ENCODE results near the gene ANKRD29. TPM values are rescaled to one million over a fixed set of nuclear protein-coding genes. Genes with fewer than 3 reads are reported as not detected.
"Not testable (repeated sequence)": the region's sequence is repeated elsewhere in the genome, so short reads cannot be mapped to it uniquely, and the experiment has no call there.

Gene ANKRD29
- polyA plus RNA-seq, 4 donors = 0.96 to 2.9 (median 1.0) TPM

DNA sequence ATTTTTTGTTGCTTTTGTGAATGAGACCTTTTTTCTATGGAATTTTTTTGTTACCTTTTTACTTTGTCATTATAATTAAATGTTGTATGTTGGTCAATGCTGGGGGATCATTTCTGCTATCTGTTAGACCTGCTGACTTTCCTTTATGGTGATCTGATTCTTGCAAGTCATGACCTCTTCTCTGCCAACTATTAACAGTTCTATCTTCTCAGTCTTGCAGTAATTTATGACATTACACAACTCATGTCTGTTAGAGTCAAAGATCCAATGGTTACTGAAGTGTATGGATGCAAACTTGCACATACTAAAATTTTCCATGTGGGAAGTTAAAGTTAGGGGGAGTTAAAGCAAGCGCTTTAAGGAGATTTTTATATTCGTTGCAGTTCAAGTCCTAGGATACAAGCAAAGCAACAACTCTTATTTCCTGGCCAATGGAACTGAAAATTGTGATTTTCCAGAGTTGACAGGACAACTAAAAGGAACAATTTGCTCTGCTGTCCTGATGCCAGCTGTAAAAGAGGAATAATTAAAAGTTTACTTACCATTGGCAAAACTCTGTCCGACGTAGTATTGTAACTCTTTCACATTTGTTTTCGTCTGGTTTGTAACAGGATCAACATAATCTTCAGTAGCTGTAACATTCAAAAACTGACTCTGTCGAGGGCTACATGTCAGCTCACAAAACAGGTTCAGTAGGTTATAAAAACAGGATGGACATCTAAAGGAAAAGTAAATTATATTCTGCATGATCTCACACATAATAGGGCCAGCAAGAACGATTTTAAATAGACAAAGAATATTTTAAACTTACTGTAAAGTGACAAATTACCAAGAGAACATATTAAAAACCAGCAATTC, 94.2 kb downstream of the ANKRD29 start:
- no peak for DNase-seq (ENCODE audit: low read depth in 4 of 4, low spot score in 3 of 4)

GRCh38 chr18:23567671-23568070, 95.0 kb downstream of the ANKRD29 start:
- DNase-seq (ENCODE audit: low read depth in 4 of 4, low spot score in 3 of 4) = no peak

GRCh38 chr18:23565916-23566547, 96.7 kb downstream of the ANKRD29 start:
- DNase-seq (ENCODE audit: low read depth in 4 of 4, low spot score in 3 of 4) = no peak

GRCh38 chr18:23563377-23564043, 99.2 kb downstream of the ANKRD29 start:
- DNase-seq (ENCODE audit: low read depth in 4 of 4, low spot score in 3 of 4) = no peak

GRCh38 chr18:23560186-23560585, 102.5 kb downstream of the ANKRD29 start:
- DNase-seq (ENCODE audit: low read depth in 4 of 4, low spot score in 3 of 4) = no peak

GRCh38 chr18:23557511-23557910, 105.2 kb downstream of the ANKRD29 start:
- not testable (repeated sequence) for DNase-seq (ENCODE audit: low read depth in 4 of 4, low spot score in 3 of 4)

DNA sequence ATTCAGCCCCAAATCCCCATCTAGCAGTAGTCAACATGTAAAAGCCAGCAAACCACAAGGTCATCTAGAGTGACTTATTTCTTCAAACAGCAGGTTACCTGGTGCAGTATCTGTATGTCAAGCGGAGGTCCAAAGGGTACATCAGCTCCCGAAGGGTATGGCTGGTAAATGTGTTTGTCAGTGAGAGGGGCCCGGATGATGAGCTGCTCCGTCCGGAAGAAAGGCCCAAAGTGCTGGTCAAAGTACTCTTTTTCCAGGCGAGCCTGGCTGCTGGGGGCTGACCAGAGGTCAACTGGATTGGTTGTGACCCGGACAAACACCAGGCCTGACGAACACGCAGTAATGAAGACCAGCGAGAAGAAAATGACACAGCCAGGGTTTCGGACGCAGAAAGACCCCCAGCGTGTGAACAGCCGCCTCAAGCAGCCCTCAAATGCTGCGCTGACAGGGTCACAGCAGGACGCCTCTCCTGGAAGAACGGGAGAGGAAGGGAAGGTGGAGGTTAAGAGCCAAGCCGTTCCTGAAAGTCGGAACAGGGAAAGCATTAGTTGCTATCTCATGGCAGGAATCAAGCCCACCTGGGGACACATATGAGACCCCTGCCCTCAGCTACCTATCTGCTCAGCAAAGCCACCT, 106.4 kb downstream of the ANKRD29 start:
- no peak for DNase-seq (ENCODE audit: low read depth in 4 of 4, low spot score in 3 of 4)

DNA sequence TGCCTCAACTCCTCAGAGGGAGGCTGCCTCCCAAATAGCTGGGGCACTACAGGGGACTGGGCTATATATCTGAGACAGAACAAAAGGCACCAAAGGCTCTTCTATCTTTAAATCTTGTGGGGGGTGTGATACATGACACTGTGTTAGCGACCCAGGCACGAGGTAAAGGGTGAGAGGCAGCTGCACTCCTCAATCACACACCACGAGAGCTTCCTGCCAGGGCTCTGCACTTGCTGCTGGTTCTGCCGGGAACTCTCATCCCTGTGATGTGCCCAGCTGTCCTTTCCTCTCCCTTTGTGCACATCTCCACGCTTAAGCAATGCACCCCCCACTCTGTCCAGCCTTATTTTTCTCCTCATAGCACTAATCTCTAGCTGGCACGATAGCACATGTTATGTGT, 108.8 kb downstream of the ANKRD29 start:
- no peak for DNase-seq (ENCODE audit: low read depth in 4 of 4, low spot score in 3 of 4)

DNA sequence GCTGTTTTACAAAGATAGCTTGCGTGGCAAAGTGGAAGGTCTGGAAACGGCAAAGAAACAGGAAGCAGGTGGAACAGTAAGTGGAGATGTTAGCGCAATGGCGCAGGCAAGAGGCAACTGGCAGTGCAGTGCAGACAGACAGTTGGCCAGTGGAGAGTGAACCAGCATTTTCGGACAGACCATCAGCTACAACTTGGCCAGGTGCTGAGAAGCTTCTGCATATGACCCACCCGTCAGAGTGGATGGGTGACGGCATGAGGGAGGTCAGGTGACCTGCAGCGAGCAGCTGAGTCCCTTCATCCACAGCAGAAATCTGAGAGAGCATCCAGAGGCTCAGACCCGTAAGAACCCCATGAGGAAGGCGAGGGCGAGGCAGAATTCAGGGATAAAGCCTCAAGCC, 110.2 kb downstream of the ANKRD29 start:
- no peak for DNase-seq (ENCODE audit: low read depth in 4 of 4, low spot score in 3 of 4)

DNA sequence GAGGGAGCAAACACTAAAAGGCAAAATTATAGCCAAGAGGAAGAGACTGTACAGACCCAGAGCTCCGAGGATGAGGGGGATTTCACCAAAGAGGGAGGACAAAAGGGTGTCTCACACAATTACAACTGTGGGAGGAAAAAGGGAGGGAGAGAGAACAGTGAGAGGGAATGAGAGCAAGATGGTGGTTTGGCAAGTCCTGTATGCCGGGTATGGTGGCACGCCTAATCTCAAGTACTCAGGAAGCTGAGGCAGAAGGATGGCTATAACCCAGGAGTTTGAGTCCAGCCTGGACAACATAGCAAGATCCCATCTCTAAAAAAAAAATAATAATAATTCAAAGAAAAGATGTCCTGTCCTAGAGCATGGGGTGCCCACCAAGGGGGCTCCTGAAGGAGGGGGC, 110.7 kb downstream of the ANKRD29 start:
- no peak for DNase-seq (ENCODE audit: low read depth in 4 of 4, low spot score in 3 of 4)

GRCh38 chr18:23550898-23551297, 111.8 kb downstream of the ANKRD29 start:
- no peak for DNase-seq (ENCODE audit: low read depth in 4 of 4, low spot score in 3 of 4)

Other genes with a start within 250 kb of the ANKRD29 start
- gene RIOK3, start 209.6 kb downstream of the ANKRD29 start, polyA plus RNA-seq (ENCODE audit: insufficient read length in 4 of 4) = 10 to 100 TPM; 66.7 to 86.8 (median 77.9) TPM
- 10 to 100 TPM; 14.9 to 29.9 (median 26.4) TPM for gene RMC1, start 159.4 kb downstream of the ANKRD29 start, polyA plus RNA-seq (ENCODE audit: insufficient read length in 4 of 4)
- gene NPC1, start 76.4 kb downstream of the ANKRD29 start, polyA plus RNA-seq (ENCODE audit: insufficient read length in 4 of 4) = 10 to 100 TPM; 17.4 to 26.7 (median 20.9) TPM
- 1 to 10 TPM; 1.5 to 3.1 (median 2.5) TPM for gene LAMA3, start 26.5 kb upstream of the ANKRD29 start, polyA plus RNA-seq (ENCODE audit: insufficient read length in 4 of 4)

All from left renal pelvis (tissue), 4 donors.